ENCODE results near the gene PLCB1.

GRCh38 chr20:8366303-8366923 is 234.3 kb downstream of the PLCB1 start:
- TF ChIP-seq CTCF (IDR thresholded peaks at IDR 0.05; ENCODE audit: low read depth, low read length, poor library complexity, severe bottlenecking), result no peak
- TF ChIP-seq EZH2phosphoT487 (IDR thresholded peaks at IDR 0.05; ENCODE audit: borderline replicate concordance, low read length), result no peak
